GM18519 (cell line): ENCODE data around the gene RWDD4.

Experiments used
- ATAC-seq: cut with Tn5 transposase; IDR thresholded peaks from one replicate; pipeline ENCODE4 v1.9.1; 2021; ENCODE audit warnings: mild to moderate bottlenecking, moderate library complexity; ENCODE audit not compliant: unreplicated experiment, low FRiP score

RWDD4 gene

DNA sequence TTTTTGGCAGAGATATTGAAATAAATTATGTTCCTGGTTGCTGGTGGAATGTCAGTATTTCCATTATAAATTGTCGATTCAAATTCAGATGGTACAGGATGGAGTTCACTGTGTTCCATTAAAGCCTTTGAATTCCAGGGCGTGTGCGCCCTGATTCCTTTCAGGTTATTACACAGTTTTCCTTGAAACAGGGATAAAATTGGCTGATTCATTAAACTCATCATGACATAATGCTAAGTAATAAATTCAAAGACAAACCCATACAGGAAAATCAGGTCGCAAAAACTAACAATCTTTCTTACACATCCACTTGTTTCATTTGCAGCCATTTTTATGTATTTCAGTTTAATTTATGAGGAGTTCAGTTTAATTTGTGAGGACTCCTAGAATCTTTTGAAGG lies 51.1 kb downstream of the RWDD4 start:
- ATAC-seq, result no peak

- ATAC-seq, result no peak
Measured at GRCh38 chr4:183602557-183603027, 56.4 kb downstream of the RWDD4 start.

DNA sequence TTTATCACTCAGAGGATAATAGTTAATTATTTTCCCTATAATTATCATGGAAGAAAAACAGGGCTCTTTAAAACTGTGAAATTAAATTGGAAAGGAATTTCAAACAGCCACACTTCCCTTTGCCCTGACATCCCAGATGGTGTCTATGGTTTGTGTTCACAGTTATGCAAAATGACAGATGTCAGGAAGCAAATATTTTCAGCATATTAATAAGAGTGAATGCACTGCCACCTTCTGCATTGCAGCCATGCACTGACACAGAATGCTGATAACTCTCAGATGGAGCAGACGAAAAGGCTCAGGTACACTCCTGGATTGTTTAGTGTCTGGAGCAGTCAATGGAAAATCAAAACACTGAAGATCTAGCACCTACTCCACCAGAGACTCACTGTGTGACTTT lies 57.6 kb downstream of the RWDD4 start:
- ATAC-seq, result no peak

DNA sequence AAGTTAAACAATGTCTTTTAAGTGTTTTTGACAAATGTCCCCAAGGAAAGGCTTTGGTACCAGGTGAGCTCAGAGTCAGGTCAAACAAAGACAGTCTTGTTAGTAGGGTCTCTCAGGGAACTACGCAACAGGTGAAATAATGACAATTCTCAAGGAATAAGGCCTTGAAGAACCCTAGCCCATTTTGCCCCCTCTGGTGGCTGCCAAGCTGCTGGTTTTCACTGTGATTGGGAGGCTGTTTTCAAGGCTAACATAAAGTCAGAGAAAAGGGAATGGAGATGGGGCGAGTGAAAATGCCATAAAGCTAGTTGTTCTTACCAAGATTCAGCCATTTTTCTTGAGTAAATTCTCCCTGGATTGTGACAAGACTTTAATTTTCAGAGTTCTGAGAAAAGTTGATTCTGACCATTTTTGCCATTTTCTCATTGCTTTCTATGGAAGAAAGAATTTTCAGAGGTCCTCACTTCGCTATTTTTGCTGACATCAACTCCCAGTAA lies 58.7 kb downstream of the RWDD4 start:
- no peak for ATAC-seq

- ATAC-seq, result no peak
Measured at GRCh38 chr4:183599690-183600089, 59.3 kb downstream of the RWDD4 start.

DNA sequence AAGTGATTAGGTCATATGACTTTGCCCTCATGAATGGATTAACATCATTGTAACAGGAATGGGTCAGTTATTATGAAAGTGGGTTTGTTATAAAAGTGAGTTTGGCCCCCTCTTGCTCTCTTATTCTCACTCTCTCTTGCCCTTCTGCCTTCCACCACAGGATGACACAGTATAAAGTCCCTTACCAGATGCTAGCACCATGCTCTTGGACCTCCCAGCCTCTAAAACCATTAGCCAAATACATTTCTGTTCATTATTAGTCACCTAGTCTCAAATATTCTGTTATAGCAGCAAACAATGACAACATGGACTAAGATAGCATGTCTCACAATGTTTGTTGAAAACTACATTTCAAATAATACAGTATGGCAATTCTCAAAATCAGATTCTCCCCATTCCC lies 59.7 kb downstream of the RWDD4 start:
- ATAC-seq, result no peak

DNA sequence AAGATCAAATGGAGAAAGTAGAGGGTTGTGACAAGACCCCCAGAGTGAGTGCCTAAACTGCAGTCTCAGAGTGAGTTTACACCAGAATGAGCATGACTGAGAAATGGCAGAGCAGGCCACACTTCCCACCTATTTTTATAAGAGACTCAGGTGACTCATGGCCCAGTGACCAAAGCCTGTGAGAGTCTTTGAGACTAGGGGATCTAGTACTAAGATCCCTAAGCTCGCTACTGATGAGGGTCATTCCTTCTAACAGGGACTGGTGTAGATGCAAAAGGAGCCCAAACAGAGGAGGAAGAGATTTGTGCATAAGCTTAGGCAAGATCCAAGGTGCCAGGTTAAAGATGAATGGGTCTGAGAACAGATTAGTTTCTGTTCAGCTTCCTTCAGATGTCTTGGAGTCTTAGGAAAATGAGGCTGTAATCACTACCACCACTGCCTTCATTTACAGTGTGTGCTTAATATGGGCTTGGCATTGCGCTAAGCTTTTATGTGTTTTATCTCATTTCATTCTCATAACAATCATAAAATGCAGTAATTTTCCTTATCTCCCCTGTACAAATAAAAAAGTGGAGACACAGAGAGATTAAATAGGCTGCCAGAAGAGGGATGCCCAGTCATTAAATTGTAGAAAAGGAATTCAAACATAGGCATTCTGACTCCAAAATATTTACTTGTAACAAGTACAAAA lies 62.8 kb downstream of the RWDD4 start:
- ATAC-seq, result no peak

DNA sequence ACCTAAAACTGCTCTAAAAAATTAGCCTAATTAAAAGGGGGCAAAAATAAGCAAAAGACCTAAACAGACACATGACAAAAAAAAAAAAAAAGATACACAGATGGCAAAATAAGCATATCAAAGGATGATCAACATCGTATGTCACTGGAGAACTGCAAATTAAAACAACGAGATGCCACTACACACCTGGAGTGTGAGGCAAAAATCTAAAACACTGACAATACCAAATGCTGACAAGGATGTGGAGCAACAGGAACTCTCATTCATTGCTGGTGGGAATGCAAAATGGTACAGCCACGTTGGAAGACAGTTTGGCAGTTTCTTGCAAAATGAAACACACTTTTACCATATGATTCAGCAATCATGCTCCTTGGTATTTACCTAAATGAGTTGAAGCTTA lies 64.2 kb downstream of the RWDD4 start:
- no peak for ATAC-seq

DNA sequence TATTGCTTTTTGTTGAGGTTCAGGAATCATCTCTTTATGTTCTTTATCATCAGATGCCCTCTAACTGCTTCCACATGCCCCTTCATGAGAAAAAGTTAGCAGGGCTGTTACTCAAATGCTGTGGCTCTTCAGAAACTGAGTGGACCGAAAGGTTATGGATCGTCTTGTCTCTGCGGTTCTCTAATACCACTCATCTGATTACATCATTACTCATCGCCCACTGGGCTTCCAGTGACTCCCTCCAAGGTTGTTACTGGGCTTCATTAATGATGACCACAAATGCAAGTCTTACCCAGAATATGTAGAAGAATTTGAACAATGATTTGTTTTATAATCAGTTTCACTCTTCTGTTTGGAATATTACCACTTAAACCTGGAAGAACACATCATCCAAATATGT lies 67.7 kb downstream of the RWDD4 start:
- no peak for ATAC-seq
